Raji (cell line): ENCODE measurements around the gene PLXNB2.
A peak's percentile ranks its signal among the peaks of the same experiment; 100 is the strongest.

Source experiments
- POLR2A ChIP-seq: IDR thresholded peaks from 2 replicates; pipeline ENCODE4 v1.6.1; 2011; ENCODE audit warnings: low read depth, low read length, control low read depth; ENCODE audit not compliant: insufficient read depth

Gene PLXNB2

GRCh38 chr22:50337262-50338041 is 30.0 kb upstream of the PLXNB2 start:
- no peak for TF ChIP-seq POLR2A

GRCh38 chr22:50329236-50329635 is 21.8 kb upstream of the PLXNB2 start:
- TF ChIP-seq POLR2A = no peak

- no peak for TF ChIP-seq POLR2A
Observed at GRCh38 chr22:50327711-50328019, 20.2 kb upstream of the PLXNB2 start.

GRCh38 chr22:50326956-50327710 is 19.7 kb upstream of the PLXNB2 start, which contains the start of gene DENND6B:
Gene DENND6B, minus strand, starts transcription at chr22:50327012. Its CDS starts 24 bp downstream, at chr22:50326988.
- TF ChIP-seq POLR2A = peak; percentile 59

- no peak for TF ChIP-seq POLR2A
Observed at GRCh38 chr22:50326225-50326955, 18.9 kb upstream of the PLXNB2 start.

GRCh38 chr22:50325444-50326224 is 18.2 kb upstream of the PLXNB2 start:
- no peak for TF ChIP-seq POLR2A

- no peak for TF ChIP-seq POLR2A
Observed at GRCh38 chr22:50323900-50324299, 16.5 kb upstream of the PLXNB2 start.

- TF ChIP-seq POLR2A = no peak
Observed at GRCh38 chr22:50320671-50321325, 13.4 kb upstream of the PLXNB2 start.

GRCh38 chr22:50320116-50320515 is 12.7 kb upstream of the PLXNB2 start:
- no peak for TF ChIP-seq POLR2A

GRCh38 chr22:50319503-50319951 is 12.1 kb upstream of the PLXNB2 start:
- no peak for TF ChIP-seq POLR2A

GRCh38 chr22:50318698-50319411 is 11.4 kb upstream of the PLXNB2 start:
- TF ChIP-seq POLR2A = no peak

- TF ChIP-seq POLR2A = no peak
Observed at GRCh38 chr22:50318356-50318697, 10.9 kb upstream of the PLXNB2 start.

- TF ChIP-seq POLR2A = no peak
Observed at GRCh38 chr22:50317674-50318073, 10.2 kb upstream of the PLXNB2 start.

GRCh38 chr22:50317178-50317577 is 9.7 kb upstream of the PLXNB2 start:
- no peak for TF ChIP-seq POLR2A
